ENCODE data around the gene MUC4. TPM values are rescaled to one million over a fixed set of nuclear protein-coding genes. Genes with fewer than 3 reads are reported as not detected.
"Not testable (repeated sequence)": the region's sequence is repeated elsewhere in the genome, so short reads cannot be mapped to it uniquely, and the experiment has no call there.

MUC4 gene
- total RNA-seq, 2 experiments from 2014 or later: 0.08 to 0.15 TPM

DNA sequence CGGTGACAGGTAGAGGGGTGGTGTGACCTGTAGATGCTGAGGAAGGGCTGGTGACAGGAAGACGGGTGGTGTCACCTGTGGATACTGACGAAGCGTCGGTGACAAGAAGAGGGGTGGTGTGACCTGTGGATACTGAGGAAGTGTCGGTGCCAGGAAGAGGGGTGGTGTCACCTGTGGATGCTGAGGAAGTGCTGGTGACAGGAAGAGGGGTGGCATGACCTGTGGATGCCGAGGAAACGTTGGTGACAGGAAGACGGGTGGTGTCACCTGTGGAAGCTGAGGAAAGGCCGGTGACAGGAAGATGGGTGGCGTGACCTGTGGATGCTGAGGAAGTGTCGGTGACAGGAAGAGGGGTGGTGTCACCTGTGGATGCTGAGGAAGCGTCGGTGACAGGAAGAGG is 27.7 kb downstream of the MUC4 start:
- H3K4me1 Mint-ChIP-seq: peaks cover 79% of the 10 kb centered on the region
- H3K27me3 Mint-ChIP-seq, POLR2A ChIA-PET, H3K4me3 Mint-ChIP-seq, DNase-seq, CTCF ChIA-PET: not testable (repeated sequence)
- peak overlapping the region; percentile 93 for H3K27ac Mint-ChIP-seq
- H3K36me3 Mint-ChIP-seq (ENCODE audit: low read depth): peaks cover 81% of the 10 kb centered on the region
- peaks cover 80% of the 10 kb centered on the region for H3K9me3 Mint-ChIP-seq

DNA sequence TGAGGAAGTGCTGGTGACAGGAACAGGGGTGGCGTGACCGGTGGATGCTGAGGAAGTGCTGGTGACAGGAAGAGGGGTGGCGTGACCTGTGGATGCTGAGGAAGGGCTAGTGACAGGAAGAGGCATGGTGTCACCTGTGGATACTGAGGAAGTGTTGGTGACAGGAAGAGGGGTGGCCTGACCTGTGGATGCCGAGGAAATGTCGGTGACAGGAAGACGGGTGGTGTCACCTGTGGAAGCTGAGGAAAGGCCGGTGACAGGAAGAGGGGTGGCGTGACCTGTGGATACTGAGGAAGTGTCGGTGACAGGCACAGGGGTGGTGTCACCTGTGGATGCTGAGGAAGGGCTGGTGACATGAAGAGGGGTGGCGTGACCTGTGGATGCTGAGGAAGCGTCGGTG is 30.5 kb downstream of the MUC4 start:
- H3K27me3 Mint-ChIP-seq, H3K4me3 Mint-ChIP-seq, CTCF ChIA-PET, POLR2A ChIA-PET, DNase-seq: not testable (repeated sequence)
- Mint-ChIP-seq H3K36me3 (ENCODE audit: low read depth) (peaks cover 69% of the 10 kb centered on the region), H3K9me3 (peaks cover 75% of the 10 kb centered on the region), H3K4me1 (peaks cover 69% of the 10 kb centered on the region), H3K27ac (peak overlapping the region; percentile 86)

DNA sequence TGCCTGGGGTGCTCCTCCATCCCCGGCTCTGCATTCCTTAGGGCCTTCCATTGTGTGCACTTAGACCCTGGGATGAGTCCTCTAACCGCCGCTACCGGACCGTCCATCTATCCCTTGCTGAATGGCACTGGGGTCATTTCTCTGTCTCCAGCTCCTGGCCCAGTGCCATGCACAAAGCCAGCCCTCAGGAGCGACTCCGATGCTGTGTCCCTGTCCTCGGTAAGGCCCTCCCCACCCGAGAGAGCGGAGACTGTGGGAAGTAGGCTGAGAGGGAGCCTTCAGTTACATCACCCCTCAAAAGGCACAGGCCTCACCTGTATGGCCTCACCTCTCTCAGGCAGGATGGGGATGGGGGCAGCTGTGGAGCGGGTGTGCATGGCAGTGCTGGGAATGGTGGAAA is 33.8 kb downstream of the MUC4 start:
- ChIA-PET CTCF (no interaction called here), POLR2A (no interaction called here)
- Mint-ChIP-seq H3K27me3 (no peaks in the 10 kb centered on the region), H3K4me1 (peaks cover 41% of the 10 kb centered on the region), H3K27ac (no peak overlapping the region), H3K36me3 (ENCODE audit: low read depth) (peaks cover 40% of the 10 kb centered on the region), H3K9me3 (peaks cover 46% of the 10 kb centered on the region), H3K4me3 (no peak overlapping the region)
- no peak for DNase-seq

DNA sequence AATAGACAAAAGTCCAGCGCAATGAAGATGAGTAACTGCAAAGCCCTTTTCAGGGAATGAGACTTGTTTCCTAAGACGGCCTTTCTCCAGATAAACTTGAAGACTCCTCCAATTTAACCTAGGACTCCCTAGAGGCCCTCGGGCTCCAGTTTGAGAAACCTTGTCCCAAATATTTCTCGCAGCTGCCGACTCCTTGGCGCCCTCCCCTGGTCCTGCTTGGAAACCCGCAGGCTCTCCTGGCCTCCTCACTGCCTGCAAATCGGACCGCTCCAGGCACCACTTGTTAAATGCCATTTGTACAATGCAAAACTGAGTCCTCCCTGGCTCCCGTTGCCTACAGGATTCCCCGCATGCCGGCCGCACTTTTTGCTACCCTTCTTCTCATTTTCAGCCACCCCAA is 36.8 kb downstream of the MUC4 start:
- Mint-ChIP-seq H3K27me3 (no peaks in the 10 kb centered on the region), H3K27ac (no peak overlapping the region), H3K36me3 (ENCODE audit: low read depth) (peaks cover 19% of the 10 kb centered on the region), H3K9me3 (peaks cover 20% of the 10 kb centered on the region), H3K4me1 (peaks cover 15% of the 10 kb centered on the region), H3K4me3 (no peak overlapping the region)
- DNase-seq: no peak
- POLR2A ChIA-PET: no interaction called here
- CTCF ChIA-PET: no interaction called here

DNA sequence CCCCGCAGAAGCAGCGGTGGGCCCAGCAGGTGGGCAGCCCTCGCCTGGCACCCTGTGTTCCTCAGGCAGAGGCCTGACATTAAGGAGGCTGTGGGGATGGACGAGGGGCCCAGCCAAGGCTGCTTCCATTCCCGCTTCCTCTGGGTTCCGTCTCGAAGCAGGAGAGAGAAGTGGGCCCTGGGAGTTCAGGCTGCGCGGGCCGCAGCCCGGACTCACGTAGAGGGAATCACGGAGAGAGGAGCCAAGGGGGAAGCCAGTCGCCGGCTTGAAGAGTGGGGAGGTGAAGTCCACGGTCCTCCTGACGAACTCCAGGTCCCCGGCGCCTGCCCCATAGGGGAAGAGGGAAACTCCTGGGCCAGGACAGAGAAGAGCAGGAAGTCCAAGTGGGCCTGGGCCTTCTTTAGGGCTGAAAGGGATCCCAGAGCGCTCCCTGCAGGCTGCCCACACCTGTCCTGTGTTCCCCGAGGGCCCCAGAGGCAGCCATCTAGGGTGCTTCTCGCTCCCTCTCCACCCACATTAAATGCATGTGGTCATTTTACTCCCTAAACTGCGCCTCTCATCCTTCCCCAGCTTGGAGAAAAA is 37.7 kb downstream of the MUC4 start:
- H3K27me3 Mint-ChIP-seq: no peaks in the 10 kb centered on the region
- H3K27ac Mint-ChIP-seq: no peak overlapping the region
- H3K9me3 Mint-ChIP-seq: peaks cover 12% of the 10 kb centered on the region
- H3K36me3 Mint-ChIP-seq (ENCODE audit: low read depth): peaks cover 10% of the 10 kb centered on the region
- POLR2A ChIA-PET: no interaction called here
- CTCF ChIA-PET: no interaction called here
- peaks cover 7% of the 10 kb centered on the region for H3K4me1 Mint-ChIP-seq
- DNase-seq: no peak
- H3K4me3 Mint-ChIP-seq: no peak overlapping the region

DNA sequence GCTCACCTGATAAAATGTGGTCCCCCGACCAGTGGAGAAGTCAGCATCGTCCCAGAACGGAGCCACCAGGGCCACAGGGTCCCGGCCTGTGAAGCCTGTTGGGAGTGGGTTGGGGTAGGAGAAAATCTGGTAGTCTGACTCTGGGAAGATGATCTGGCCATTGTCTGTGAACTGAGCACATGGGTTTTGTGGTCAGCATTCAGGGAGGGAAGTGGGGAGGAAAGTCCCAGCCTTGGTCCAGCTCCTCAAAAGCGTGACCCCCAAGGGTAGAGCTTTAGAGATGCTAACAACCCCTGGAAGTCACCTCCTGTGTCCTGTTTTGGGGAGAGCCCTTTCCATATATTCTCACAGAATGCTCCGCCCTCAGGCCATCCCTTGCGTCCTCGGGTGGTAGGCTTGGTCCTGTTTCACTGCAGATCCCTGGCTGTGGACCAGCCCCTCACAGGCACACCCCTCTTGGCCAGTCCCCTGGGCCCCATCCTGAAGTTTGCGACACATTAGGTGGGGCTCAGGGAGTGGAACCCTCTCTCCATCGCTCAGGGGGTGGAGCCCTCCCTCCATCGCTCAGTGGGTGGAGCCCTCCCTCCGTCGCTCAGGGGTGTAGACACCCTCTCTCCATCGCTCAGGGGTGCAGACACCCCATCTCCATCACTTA is 40.0 kb downstream of the MUC4 start:
- peaks cover 4% of the 10 kb centered on the region for H3K36me3 Mint-ChIP-seq (ENCODE audit: low read depth)
- DNase-seq: no peak
- H3K27ac Mint-ChIP-seq: no peak overlapping the region
- no peaks in the 10 kb centered on the region for H3K4me1 Mint-ChIP-seq
- H3K27me3 Mint-ChIP-seq: no peaks in the 10 kb centered on the region
- no peak overlapping the region for H3K4me3 Mint-ChIP-seq
- CTCF ChIA-PET: no interaction called here
- POLR2A ChIA-PET: interaction anchor here (0.6 kb wide), 1 partner anchor 190 kb away, joined by 3 read pairs; no protein-coding TSS in a partner anchor
- H3K9me3 Mint-ChIP-seq: peaks cover 6% of the 10 kb centered on the region

DNA sequence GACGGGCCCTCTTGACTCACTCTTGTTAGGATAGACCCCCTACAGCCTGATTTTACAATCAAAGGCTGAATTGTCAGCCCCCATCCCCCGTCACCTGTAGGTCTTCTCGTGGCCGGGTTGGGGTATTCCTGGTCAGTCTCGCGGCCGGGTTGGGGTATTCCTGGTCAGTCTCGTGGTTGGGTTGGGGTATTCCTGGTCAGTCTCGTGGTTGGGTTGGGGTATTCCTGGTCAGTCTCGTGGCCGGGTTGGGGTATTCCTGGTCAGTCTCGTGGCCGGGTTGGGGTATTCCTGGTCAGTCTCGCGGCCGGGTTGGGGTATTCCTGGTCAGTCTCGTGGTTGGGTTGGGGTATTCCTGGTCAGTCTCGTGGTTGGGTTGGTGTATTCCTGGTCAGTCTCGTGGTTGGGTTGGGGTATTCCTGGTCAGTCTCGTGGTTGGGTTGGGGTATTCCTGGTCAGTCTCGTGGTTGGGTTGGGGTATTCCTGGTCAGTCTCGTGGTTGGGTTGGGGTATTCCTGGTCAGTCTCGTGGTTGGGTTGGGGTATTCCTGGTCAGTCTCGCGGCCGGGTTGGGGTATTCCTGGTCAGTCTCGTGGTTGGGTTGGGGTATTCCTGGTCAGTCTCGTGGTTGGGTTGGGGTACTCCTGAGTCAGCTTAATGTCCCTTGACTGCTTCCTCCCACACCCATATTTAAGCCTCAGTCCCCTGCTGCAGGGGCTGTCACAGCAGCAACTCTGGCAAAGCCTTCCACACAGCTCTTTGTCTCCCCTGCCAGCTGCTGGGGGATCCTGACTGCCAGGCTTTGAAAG is 40.7 kb downstream of the MUC4 start:
- H3K27ac Mint-ChIP-seq; CTCF ChIA-PET; H3K4me3 Mint-ChIP-seq; H3K4me1 Mint-ChIP-seq; H3K36me3 Mint-ChIP-seq (ENCODE audit: low read depth); DNase-seq; POLR2A ChIA-PET; H3K27me3 Mint-ChIP-seq; H3K9me3 Mint-ChIP-seq: not testable (repeated sequence)

DNA sequence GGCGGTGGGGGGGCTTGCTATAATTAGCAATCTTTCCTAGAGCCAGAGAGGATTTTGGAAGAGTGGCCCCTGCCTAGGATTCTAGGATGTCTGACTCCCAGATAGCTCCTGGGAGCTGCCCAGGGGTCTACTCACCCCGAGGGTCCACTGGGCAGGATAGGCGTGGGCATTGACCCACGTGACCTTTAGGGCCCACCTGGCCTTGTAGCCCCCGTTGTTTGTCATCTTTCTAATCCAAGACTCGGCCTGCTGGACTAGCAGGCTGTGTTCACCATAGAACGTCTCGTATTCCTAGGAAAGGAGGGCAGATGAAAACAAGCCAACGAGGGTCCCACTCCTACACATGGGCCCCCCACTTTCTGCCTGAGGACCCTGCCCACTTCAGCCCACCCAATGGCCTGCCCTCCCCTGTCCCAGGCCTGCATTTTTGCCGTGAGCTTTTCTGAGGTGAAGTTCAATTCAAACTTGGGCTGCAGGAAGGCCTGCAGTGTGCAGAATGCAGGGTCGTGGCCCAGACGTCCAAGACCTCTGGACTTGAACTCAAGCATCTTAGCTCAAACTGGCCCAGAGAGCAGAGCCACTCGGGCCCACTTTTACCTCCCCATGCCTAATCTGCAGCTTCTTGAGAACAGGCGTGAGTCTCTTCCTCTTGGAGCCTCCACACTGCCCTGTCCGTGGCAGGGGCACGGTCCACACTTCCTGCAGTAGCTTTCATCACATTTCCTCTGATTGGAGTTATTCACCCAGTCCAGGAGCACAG is 41.5 kb downstream of the MUC4 start:
- H3K4me1 Mint-ChIP-seq: no peaks in the 10 kb centered on the region
- no peak overlapping the region for H3K4me3 Mint-ChIP-seq
- H3K27ac Mint-ChIP-seq: no peak overlapping the region

DNA sequence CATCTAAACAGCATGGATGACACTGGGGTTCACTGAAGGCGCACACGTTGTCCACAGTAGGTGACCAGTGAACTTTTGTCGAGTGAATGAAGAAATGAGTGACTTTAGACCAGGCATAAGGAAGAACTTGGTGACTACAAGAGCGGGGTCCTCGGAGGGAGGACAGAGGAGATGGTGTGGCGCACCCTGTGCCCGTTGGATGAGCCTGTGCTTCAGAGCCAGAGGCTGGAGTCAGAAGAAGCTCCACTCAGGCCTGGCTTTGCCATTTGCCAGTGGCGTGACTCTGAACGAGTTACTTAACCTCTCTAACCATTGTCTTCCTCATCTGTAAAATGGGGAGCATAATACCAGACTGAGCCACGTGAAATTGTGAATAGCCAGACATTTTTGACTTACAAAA is 42.2 kb downstream of the MUC4 start:
- no peak for DNase-seq
- Mint-ChIP-seq H3K4me1 (no peaks in the 10 kb centered on the region), H3K9me3 (peaks cover 6% of the 10 kb centered on the region), H3K36me3 (ENCODE audit: low read depth) (peaks cover 4% of the 10 kb centered on the region), H3K27me3 (peaks cover 3% of the 10 kb centered on the region), H3K4me3 (no peak overlapping the region), H3K27ac (no peak overlapping the region)
- ChIA-PET CTCF (interaction anchor here (1.1 kb wide), 1 partner anchor 81 kb away, joined by 5 read pairs; no protein-coding TSS in a partner anchor), POLR2A (no interaction called here)

More for the DNA sequence above, 41.5 kb downstream of the MUC4 start:
- no peak for DNase-seq
- Mint-ChIP-seq H3K9me3 (peaks cover 6% of the 10 kb centered on the region), H3K27me3 (peaks cover 2% of the 10 kb centered on the region), H3K36me3 (ENCODE audit: low read depth) (peaks cover 4% of the 10 kb centered on the region)
- CTCF ChIA-PET: no interaction called here
- POLR2A ChIA-PET: no interaction called here

DNA sequence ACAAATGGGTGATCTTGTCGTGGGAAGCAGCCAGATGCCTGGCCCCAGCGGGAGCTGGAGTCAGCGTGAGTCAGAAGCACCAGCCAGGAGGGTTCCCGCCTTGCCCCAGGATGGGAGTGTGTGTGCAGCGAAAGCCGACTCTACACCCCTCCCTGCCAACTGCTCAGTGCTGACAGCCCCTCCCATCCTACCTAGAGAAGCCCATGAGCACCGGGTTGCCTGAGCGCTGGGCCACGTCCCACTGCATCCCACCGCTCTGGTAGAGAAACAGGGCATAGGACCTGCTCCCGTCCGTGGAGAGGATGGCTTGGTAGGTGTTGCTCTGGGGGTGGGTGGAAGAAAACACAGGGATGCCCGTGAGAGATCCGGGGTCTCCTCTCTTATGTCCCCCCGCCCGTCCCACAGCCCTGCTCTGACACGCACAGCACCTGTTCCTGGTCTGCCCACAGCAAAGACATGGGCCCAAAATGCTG is 42.9 kb downstream of the MUC4 start:
- CTCF ChIA-PET: interaction anchor here (1.1 kb wide), 1 partner anchor 81 kb away, joined by 5 read pairs; no protein-coding TSS in a partner anchor
- H3K4me1 Mint-ChIP-seq: no peaks in the 10 kb centered on the region
- peaks cover 6% of the 10 kb centered on the region for H3K27me3 Mint-ChIP-seq
- H3K4me3 Mint-ChIP-seq: no peak overlapping the region
- peaks cover 6% of the 10 kb centered on the region for H3K9me3 Mint-ChIP-seq
- POLR2A ChIA-PET: no interaction called here
- DNase-seq: no peak
- H3K27ac Mint-ChIP-seq: no peak overlapping the region
- peaks cover 4% of the 10 kb centered on the region for H3K36me3 Mint-ChIP-seq (ENCODE audit: low read depth)

DNA sequence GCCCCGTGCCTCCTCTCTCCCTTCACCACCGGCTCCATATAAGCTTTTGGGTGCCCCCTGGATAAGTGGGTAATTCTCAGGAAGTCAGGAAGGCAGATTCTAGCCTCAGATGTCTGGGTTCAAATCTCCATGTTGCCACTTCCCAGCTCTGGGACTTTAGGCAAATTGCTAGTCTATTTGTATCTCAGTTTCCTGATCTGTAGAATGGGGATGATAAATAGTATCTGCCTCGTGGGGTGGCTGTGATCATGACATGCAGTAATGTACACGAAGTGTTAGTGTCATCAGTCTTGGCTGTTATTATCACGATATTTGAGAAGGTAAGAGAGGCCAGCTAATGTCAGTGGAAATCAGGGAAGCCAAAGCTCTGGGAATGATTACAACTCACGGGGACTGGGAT is 43.3 kb downstream of the MUC4 start:
- no peak for DNase-seq
- H3K27me3 Mint-ChIP-seq: peaks cover 6% of the 10 kb centered on the region
- CTCF ChIA-PET: no interaction called here
- H3K4me3 Mint-ChIP-seq: no peak overlapping the region
- no peaks in the 10 kb centered on the region for H3K4me1 Mint-ChIP-seq
- H3K27ac Mint-ChIP-seq: peak overlapping the region; percentile 14
- POLR2A ChIA-PET: no interaction called here
- peaks cover 6% of the 10 kb centered on the region for H3K9me3 Mint-ChIP-seq
- peaks cover 4% of the 10 kb centered on the region for H3K36me3 Mint-ChIP-seq (ENCODE audit: low read depth)

DNA sequence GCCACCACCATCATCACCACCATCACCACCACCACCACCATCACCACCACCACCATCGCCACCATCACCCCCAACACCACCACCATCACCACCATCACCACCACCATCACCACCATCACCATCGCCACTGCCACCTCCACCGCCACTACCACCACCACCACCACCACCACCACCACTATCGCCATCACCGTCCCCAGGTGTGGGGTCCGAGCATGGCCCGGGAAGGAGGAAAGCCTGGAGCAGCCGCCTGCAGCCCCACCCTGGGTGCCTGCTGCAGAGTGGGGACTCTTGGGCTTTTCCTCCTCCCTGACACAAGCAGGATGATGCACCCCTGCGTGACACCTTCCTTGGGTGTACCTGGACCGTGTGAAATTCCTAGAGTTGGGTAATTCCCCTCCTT is 43.9 kb downstream of the MUC4 start:
- POLR2A ChIA-PET: no interaction called here

DNA sequence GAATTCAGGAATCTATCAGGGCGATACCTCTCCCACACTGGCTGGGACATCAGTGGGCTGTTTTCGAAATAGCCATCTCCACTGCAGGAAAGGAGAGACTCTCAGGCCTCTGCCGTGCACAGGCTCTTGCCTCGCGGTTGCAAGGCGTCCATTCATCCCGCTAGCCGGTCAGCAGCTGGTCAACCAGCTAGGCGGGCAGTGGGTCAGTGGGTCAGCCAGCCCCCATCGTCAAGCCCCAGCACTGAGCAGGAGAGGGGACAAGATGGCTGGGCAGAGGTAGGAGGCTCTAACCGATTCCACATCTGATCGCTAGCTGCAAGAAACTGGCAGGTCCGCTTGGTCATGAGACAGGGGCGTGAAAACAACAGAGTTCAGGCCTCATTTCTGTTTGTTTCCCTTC is 45.1 kb downstream of the MUC4 start:
- no peak for DNase-seq
- H3K4me1 Mint-ChIP-seq: no peaks in the 10 kb centered on the region
- peaks cover 6% of the 10 kb centered on the region for H3K9me3 Mint-ChIP-seq
- H3K27ac Mint-ChIP-seq: no peak overlapping the region
- H3K4me3 Mint-ChIP-seq: no peak overlapping the region
- peaks cover 4% of the 10 kb centered on the region for H3K36me3 Mint-ChIP-seq (ENCODE audit: low read depth)
- ChIA-PET POLR2A (no interaction called here), CTCF (no interaction called here)
- peaks cover 13% of the 10 kb centered on the region for H3K27me3 Mint-ChIP-seq

More for the DNA sequence above, 43.9 kb downstream of the MUC4 start:
- CTCF ChIA-PET: no interaction called here
- Mint-ChIP-seq H3K36me3 (ENCODE audit: low read depth) (peaks cover 4% of the 10 kb centered on the region), H3K27me3 (peaks cover 11% of the 10 kb centered on the region), H3K9me3 (peaks cover 6% of the 10 kb centered on the region), H3K4me1 (no peaks in the 10 kb centered on the region), H3K4me3 (no peak overlapping the region), H3K27ac (no peak overlapping the region)
- DNase-seq: no peak

Measured in activated CD4-positive, alpha-beta memory T cell treated with anti-CD3 and anti-CD28 coated beads, Interleukin-2, amount 10 ng/mL, durations not matched to agents 7 days and 5 days (primary cell).